ENCODE results near the gene KIF1B. TPM values are rescaled to one million over a fixed set of nuclear protein-coding genes. Genes with fewer than 3 reads are reported as not detected.

The KIF1B gene
- polyA plus RNA-seq, 4 donors = 37.9 to 47.8 (median 42.9) TPM

DNA sequence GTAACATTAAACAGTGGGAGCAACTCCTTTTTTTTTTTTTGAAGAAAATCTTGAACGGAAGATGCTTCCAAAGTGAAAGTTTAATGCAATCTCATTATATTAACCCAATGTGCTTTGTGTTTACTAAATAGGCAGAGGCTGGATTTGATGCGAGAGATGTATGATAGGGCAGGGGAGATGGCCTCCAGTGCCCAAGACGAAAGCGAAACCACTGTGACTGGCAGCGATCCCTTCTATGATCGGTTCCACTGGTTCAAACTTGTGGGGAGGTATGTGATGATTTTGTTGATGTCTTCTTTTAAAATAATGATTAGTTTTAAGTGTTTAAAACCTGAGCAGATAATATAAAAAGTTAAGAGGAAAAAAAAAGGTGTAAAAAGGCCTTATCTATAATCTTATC, 114.3 kb downstream of the KIF1B start:
- no peak for DNase-seq (ENCODE audit: low read depth in 4 of 4, low spot score in 3 of 4)

DNA sequence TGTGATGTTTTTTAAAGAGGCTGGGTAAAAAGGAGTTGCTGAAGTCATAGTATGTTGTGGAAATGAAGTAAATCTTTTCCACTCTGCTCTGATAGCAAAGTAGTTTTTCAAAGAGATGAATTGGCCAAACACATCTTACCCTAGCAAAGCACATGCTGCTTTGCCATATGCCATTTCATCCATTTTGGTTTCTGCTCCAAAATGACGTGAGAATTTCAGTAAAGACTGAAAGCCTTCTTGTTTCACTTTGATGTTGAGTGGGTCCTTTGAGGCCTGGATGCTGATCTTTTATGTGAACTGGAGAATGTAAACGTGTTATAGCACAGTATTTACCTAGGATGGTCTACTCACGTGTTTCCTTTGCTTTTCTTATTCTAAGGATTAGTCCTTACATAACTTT, 115.2 kb downstream of the KIF1B start:
- no peak for DNase-seq (ENCODE audit: low read depth in 4 of 4, low spot score in 3 of 4)

GRCh38 chr1:10326251-10326650, 115.9 kb downstream of the KIF1B start:
- no peak for DNase-seq (ENCODE audit: low read depth in 4 of 4, low spot score in 3 of 4)

- DNase-seq (ENCODE audit: low read depth in 4 of 4, low spot score in 3 of 4) = no peak
Observed at GRCh38 chr1:10328180-10328963, 118.0 kb downstream of the KIF1B start.

DNA sequence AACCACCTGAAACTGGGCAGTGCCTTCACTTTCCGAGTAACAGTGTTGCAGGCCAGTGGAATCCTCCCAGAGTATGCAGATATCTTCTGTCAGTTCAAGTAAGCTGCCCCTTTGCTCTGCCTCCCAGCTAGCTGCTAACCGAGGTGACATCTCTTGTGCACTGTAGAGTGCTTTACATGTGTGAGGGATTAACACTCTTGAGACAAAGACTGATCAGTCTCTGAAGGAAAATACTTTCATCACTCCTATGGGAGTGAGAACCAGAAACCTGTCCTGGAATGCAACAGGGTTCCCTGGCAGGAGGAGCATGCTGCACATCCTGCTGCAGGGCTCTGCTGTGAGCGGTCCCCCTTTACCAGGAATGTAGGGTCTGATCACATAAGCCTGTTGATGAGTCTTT, 127.1 kb downstream of the KIF1B start:
- no peak for DNase-seq (ENCODE audit: low read depth in 4 of 4, low spot score in 3 of 4)

- DNase-seq (ENCODE audit: low read depth in 4 of 4, low spot score in 3 of 4) = peak in 1 of 4 donors; percentile 18
Observed at GRCh38 chr1:10338047-10338446, 127.7 kb downstream of the KIF1B start.

GRCh38 chr1:10338611-10339010, 128.2 kb downstream of the KIF1B start:
- DNase-seq (ENCODE audit: low read depth in 4 of 4, low spot score in 3 of 4) = no peak

DNA sequence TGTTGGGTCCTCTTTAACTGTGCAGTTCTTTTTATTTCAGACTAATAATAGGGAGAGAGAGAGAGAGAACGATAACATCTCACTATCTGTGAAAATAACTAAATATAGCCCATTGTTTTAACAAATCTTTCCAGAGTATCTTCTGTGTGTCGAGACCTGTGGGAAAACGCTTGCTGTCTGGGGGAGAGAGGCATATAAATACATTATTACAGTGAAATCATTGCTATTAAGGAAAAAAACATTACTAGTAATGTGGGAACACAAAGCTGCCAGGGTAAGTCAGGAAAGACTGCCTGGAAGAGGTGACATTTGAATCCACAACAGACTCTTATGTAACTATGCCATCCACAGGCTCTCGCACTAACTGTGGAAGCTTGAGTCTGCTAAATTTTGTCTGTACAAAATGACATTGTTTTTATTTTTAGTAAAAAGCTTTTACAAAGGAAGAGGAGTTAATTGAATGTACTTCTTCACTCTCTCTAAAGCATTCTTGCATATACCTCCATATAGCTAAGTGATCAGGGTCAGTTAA, 128.7 kb downstream of the KIF1B start:
- no peak for DNase-seq (ENCODE audit: low read depth in 4 of 4, low spot score in 3 of 4)

- no peak for DNase-seq (ENCODE audit: low read depth in 4 of 4, low spot score in 3 of 4)
Observed at GRCh38 chr1:10339815-10340214, 129.4 kb downstream of the KIF1B start.

GRCh38 chr1:10340930-10341590, 130.7 kb downstream of the KIF1B start:
- no peak for DNase-seq (ENCODE audit: low read depth in 4 of 4, low spot score in 3 of 4)

- no peak for DNase-seq (ENCODE audit: low read depth in 4 of 4, low spot score in 3 of 4)
Observed at GRCh38 chr1:10347109-10347508, 136.7 kb downstream of the KIF1B start.

DNA sequence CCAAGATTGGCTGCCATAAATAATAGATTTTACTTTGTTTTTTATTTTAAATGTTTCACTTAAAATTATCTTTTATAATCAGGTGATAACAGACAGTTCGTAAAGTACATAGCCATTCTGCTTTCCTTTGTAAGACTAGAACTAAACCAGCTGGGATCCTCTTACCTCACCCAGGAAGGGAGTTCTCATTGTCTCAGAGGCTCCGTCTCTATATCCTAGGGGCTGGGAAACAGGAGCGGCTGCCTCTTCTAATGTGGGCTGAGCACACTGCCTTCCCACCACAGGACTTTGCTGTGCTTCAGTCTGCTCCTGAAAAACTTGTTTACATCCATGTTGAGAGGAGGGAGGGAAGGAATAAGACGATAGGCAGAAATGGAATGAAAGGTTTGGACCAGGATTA, 142.9 kb downstream of the KIF1B start:
- DNase-seq (ENCODE audit: low read depth in 4 of 4, low spot score in 3 of 4) = no peak

DNA sequence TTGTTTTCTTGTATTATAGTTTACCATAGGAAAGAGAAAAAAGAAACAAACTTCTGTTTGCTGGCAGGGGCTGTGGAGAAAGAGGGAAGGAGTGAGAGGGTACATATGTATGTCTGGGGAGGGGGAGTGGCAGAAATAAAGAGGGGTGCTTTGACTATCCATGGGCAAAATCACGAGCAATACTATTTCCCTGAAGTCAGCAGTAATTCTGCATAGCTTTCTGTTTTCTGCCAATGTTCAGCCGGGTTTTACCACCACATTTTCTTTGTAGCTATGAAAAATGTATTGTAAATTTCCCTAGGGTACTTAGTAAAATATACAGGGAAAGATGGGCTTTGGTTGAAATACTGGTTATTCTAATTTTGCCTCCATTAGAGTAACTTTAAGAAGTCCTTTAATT, 143.3 kb downstream of the KIF1B start:
- no peak for DNase-seq (ENCODE audit: low read depth in 4 of 4, low spot score in 3 of 4)

DNA sequence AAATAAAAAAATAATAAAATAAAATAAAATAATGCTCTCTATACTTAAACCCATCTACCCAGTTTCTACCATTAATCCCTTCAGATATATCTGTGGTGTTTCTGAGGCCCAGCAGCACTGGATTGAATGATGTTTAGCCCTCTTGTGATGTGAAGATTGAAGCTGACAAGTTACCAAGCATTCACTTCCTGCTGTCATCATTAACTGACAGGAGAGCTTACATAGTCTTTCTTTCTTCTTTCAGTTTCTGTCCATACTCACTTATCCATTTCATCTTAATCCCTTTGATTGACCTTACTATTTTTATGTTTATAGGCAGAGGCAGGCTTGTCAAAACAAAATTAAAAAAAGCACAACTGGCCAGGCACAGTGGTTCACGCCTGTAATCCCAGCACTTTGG, 149.7 kb downstream of the KIF1B start:
- DNase-seq (ENCODE audit: low read depth in 4 of 4, low spot score in 3 of 4) = no peak

GRCh38 chr1:10361515-10361914, 151.1 kb downstream of the KIF1B start:
- no peak for DNase-seq (ENCODE audit: low read depth in 4 of 4, low spot score in 3 of 4)

DNA sequence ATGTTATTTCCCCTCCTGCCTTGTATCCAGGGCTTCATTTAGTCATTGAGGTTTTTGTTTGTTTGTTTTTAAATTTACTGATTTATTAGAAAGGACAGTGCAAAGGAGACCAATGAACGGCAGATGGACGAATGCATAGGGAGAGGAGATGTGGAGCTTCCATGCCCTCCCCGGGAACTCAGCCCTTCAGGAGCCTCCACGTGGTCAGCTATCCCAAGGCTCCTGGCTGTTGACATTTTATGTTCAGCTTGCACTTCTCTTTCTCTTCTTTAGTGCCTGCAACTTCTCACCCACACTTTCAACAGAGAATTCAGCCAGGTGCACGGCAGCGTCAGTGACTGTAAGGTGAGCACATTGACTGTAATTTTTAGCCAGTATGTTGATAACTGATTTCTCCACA, 157.8 kb downstream of the KIF1B start:
- DNase-seq (ENCODE audit: low read depth in 4 of 4, low spot score in 3 of 4) = no peak

GRCh38 chr1:10374442-10374860, 164.1 kb downstream of the KIF1B start:
- no peak for DNase-seq (ENCODE audit: low read depth in 4 of 4, low spot score in 3 of 4)

DNA sequence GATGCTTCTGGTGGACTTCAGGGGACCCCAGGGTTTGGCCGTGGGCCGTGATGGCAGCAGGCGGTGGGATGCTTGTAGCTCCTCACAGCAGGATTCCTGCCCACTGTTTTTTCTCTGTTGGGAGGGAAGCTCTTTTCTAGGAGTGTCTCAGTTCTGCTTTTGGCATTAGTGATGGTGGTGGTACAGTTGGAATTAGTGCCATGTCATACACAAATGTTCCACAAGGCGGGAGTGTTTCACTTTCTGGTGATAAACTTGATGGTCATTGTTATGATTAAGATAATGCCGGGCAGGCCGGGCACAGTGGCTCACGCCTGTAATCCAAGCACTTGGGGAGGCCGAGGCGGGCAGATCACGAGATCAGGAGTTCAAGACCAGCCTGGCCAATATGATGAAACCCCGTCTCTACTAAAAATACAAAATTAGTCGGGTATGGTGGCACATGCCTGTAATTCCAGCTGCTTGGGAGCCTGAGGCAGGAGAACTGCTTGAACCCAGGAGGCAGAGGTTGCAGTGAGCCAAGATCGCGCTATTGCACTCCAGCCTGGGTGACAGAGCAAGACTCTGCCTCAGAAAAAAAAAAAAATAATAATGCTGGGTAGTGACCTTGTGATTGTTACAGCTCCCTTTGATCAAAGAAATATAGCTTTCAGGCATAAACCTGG, 167.1 kb downstream of the KIF1B start:
- peak in 1 of 4 donors; percentile 36 for DNase-seq (ENCODE audit: low read depth in 4 of 4, low spot score in 3 of 4)

DNA sequence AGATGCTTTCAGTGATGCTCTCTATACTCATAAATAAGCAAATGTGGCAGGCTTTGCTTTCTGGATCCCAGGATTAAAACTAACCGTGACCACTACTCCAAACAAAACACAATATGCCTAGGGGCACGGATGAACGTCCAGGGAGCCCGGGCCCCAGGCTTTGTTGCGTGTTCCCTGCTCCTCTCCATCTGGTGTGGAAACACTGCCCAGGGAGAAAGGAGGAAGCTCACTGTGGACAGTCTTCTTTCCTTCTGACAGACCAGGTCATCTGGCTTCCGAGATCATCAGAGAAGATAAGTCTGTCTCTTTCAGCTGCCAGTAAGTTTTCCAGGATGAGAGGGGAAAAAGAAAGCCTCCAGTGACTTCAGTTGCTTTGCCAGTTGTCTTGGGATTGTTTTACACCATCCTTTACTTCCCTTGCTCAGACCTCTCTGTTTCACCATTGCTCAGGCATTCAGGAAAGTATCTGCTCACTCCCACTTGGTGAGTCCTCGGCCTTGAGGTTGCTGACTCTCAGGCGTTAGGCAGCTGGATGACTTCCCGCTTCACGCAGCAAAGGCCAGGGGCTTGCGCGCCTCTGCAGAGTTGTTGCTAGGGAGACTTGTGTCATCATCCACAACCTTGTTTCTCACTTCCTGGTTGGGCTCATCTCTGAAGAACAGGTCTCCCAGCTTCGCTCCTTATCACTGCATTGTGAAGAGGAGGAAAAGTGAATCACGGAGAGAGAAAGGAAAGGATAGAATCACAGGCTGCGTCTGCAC, 167.9 kb downstream of the KIF1B start:
- no peak for DNase-seq (ENCODE audit: low read depth in 4 of 4, low spot score in 3 of 4)

DNA sequence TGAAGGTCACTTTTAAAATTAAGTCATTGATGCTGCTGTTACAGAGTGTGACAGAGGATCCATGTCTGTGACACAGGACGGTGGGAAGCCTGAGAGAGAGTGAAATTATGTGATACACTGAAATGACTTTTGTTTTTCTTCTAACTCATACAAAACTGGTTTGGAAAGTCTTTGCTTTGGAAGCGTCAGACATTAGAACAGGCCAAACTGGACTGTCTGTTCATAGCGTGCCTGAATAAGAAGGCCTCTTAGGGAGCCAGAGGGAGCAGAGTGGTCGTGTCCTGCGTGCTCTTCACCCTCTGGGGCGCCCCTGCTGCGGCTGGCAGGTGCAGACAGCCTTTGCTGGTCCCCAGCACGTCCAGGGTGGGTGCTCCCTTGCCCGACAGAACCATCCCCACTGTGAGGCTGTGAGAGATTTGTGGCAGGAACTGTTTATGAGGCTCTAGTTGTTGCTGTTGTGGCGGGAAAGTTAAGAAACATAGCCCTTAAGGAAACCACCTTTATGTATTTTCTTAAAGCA, 168.8 kb downstream of the KIF1B start:
- DNase-seq (ENCODE audit: low read depth in 4 of 4, low spot score in 3 of 4) = no peak

GRCh38 chr1:10379676-10380075, 169.3 kb downstream of the KIF1B start:
- no peak for DNase-seq (ENCODE audit: low read depth in 4 of 4, low spot score in 3 of 4)
